CD14-positive monocyte (primary cell): ENCODE measurements around the gene ATP11A. TPM values are rescaled to one million over a fixed set of nuclear protein-coding genes. Genes with fewer than 3 reads are reported as not detected.
A peak's percentile ranks its signal among the peaks of the same experiment; 100 is the strongest.

Source experiments
- DNase-seq, 3 donors: peaks; one replicate each; pipeline ENCODE4 v3.0.0-alpha.2; 2011 to 2022
- H2AFZ ChIP-seq: 2 replicates; pipeline ENCODE4 v1.6.0; 2012; ENCODE audit warnings: mild to moderate bottlenecking, low read depth, low read length, inconsistent platforms; ENCODE audit not compliant: insufficient read depth, poor library complexity, severe bottlenecking
- H3K27ac ChIP-seq, 2 donors: 1 replicate in 1 of 2; 2 replicates in 1 of 2; pipeline ENCODE4 v1.5.1; 2012 to 2013; ENCODE audit warnings: low read length in 2 of 2, control low read depth in 1 of 2, inconsistent platforms in 1 of 2, low read depth in 1 of 2, mild to moderate bottlenecking in 1 of 2
- H3K27me3 ChIP-seq, 2 donors: one replicate each; pipeline versions ENCODE4 v1.6.0 to v1.6.1; 2011 to 2013; ENCODE audit warnings: low read length in 2 of 2; ENCODE audit not compliant: control insufficient read depth in 2 of 2, insufficient read depth in 2 of 2
- H3K36me3 ChIP-seq, 2 donors: replicated peaks in 1 of 2; 1 replicate in 1 of 2; 2 replicates in 1 of 2; pipeline versions ENCODE4 v1.5.1 to v1.6.1; 2012 to 2013; ENCODE audit warnings: low read length in 2 of 2, control low read depth in 1 of 2, inconsistent platforms in 1 of 2, mild to moderate bottlenecking in 1 of 2; ENCODE audit not compliant: insufficient read depth in 2 of 2, control insufficient read depth in 1 of 2
- H3K4me1 ChIP-seq, 2 donors: 1 replicate in 1 of 2; 2 replicates in 1 of 2; pipeline versions ENCODE4 v1.5.1 to v1.6.1; 2012 to 2013; ENCODE audit warnings: low read length in 2 of 2, control low read depth in 1 of 2, inconsistent platforms in 1 of 2, mild to moderate bottlenecking in 1 of 2, moderate library complexity in 1 of 2; ENCODE audit not compliant: insufficient read depth in 2 of 2, control insufficient read depth in 1 of 2
- H3K4me2 ChIP-seq: replicated peaks from 2 replicates; pipeline ENCODE3; 2012; ENCODE audit warnings: low read length, moderate library complexity, mild to moderate bottlenecking; ENCODE audit not compliant: poor library complexity, severe bottlenecking; ENCODE audit errors: extremely low read depth
- H3K4me3 ChIP-seq, 3 experiments: fragments of 200-600 bp in 1 of 3; sonication (generic) in 1 of 3; replicated peaks in 1 of 3; 1 replicate in 2 of 3; 2 replicates in 1 of 3; pipeline ENCODE4 v1.5.1; 2011 to 2013; ENCODE audit warnings: low read length in 3 of 3, mild to moderate bottlenecking in 3 of 3, control low read depth in 2 of 3, low read depth in 2 of 3, inconsistent platforms in 1 of 3, moderate library complexity in 1 of 3
- H3K79me2 ChIP-seq: 2 replicates; pipeline ENCODE4 v1.6.0; 2012; ENCODE audit warnings: mild to moderate bottlenecking, control low read depth, inconsistent platforms, low read length, moderate library complexity; ENCODE audit not compliant: insufficient read depth
- H3K9ac ChIP-seq: 2 replicates; pipeline ENCODE4 v1.6.0; 2017; ENCODE audit warnings: low read length, mild to moderate bottlenecking; ENCODE audit not compliant: insufficient read depth, poor library complexity, severe bottlenecking
- H3K9me3 ChIP-seq, 2 donors: replicated peaks in 1 of 2; 1 replicate in 1 of 2; 2 replicates in 1 of 2; pipeline versions ENCODE4 v1.5.1 to v1.6.1; 2012 to 2013; ENCODE audit warnings: low read length in 2 of 2, control low read depth in 1 of 2; ENCODE audit not compliant: control insufficient read depth in 1 of 2, insufficient read depth in 1 of 2
- H4K20me1 ChIP-seq: 2 replicates; pipeline ENCODE4 v1.6.0; 2012; ENCODE audit warnings: mild to moderate bottlenecking, low read length, control low read depth, moderate library complexity; ENCODE audit not compliant: insufficient read depth
- H3K27ac Mint-ChIP-seq, 7 donors: one replicate each; pipeline ENCODE4 v1.8.0; 2020; ENCODE audit warnings: mild to moderate bottlenecking in 7 of 7, mixed read lengths in 7 of 7, moderate library complexity in 6 of 7, inconsistent platforms in 2 of 7
- H3K27me3 Mint-ChIP-seq, 3 donors: one replicate each; pipeline ENCODE4 v1.8.0; 2021 to 2022; ENCODE audit warnings: low read depth in 3 of 3, mild to moderate bottlenecking in 3 of 3, mixed read lengths in 3 of 3, moderate library complexity in 3 of 3, inconsistent platforms in 1 of 3
- H3K36me3 Mint-ChIP-seq, 2 donors: one replicate each; pipeline ENCODE4 v1.8.0; 2020; ENCODE audit warnings: mixed read lengths in 2 of 2, inconsistent platforms in 1 of 2, mild to moderate bottlenecking in 1 of 2
- H3K4me1 Mint-ChIP-seq: one replicate; pipeline ENCODE4 v1.8.0; 2020; ENCODE audit warnings: mild to moderate bottlenecking, mixed read lengths
- H3K4me3 Mint-ChIP-seq, 2 donors: one replicate each; pipeline ENCODE4 v1.8.0; 2020; ENCODE audit warnings: mild to moderate bottlenecking in 2 of 2, mixed read lengths in 2 of 2, moderate library complexity in 1 of 2
- H3K9me3 Mint-ChIP-seq, 7 donors: one replicate each; pipeline ENCODE4 v1.8.0; 2020 to 2022; ENCODE audit warnings: mixed read lengths in 7 of 7, mild to moderate bottlenecking in 6 of 7, moderate library complexity in 6 of 7, inconsistent platforms in 2 of 7
- CTCF ChIP-seq: fragments of 200-600 bp; IDR thresholded peaks from one replicate; pipeline ENCODE4 v1.8.0; 2022; ENCODE audit warnings: antibody characterized with exemption, mild to moderate bottlenecking
- WGBS: methylation state at CpG from one replicate; pipeline ENCODE4 v1.1.5; 2013; ENCODE audit warnings: missing lambda C conversion rate; ENCODE audit not compliant: insufficient coverage; 5-methylcytosine and 5-hydroxymethylcytosine counted together
- intact Hi-C, 2 donors: fragments of 100-400 bp; cut with micrococcal nuclease; formaldehyde crosslinking; loops; one replicate each; pipeline versions ENCODE4 v1.15.0 to v1.15.1; 2023
- polyA plus RNA-seq, 3 donors: library from polyadenylated mRNA; depleted of rRNA in 1 of 3; unstranded in 2 of 3; stranded (reverse) in 1 of 3; fragments of 300-500 nt in 2 of 3; fragments of >200 nt in 1 of 3; fragmentation: Illumina TruSeq in 2 of 3; gene quantifications; 1 replicate in 2 of 3; 2 replicates in 1 of 3; pipeline ENCODE4 v1.2.3, GENCODE V29; 2012 to 2021

ATP11A gene
- polyA plus RNA-seq, 3 donors, result 7.2 to 45.4 (median 7.6) TPM

- intact Hi-C loops, result no loop called here
- no peaks in the 10 kb centered on the region for H3K9me3 ChIP-seq
- peaks cover 28 to 48% of the 10 kb centered on the region in 2 donors for H3K36me3 ChIP-seq
- peaks cover 100% of the 10 kb centered on the region for H3K79me2 ChIP-seq
- H2AFZ ChIP-seq, result no peak overlapping the region
- Mint-ChIP-seq H3K9me3 (peaks cover 0 to 1% (median 0%) of the 10 kb centered on the region in 7 donors), H3K27me3 (peaks cover 0 to 2% (median 0%) of the 10 kb centered on the region in 3 donors), H3K4me3 (no peak overlapping the region), H3K27ac (peak overlapping the region in 5 of 7 donors; percentile 6 to 46 (median 32)), H3K36me3 (peaks cover 30 to 62% of the 10 kb centered on the region in 2 donors), H3K4me1 (peaks cover 46% of the 10 kb centered on the region)
- H3K4me1 ChIP-seq, result peaks cover 20 to 26% of the 10 kb centered on the region in 2 donors
- no peak overlapping the region for H3K4me3 ChIP-seq
- TF ChIP-seq CTCF, result no peak
- H3K27ac ChIP-seq, result peak overlapping the region in 1 of 2 donors; percentile 26
- 90% methylated on average over 10 of the region's 19 CpGs for WGBS
- no peaks in the 10 kb centered on the region for H3K27me3 ChIP-seq
- no peak for DNase-seq
- no peak overlapping the region for H3K4me2 ChIP-seq
- H4K20me1 ChIP-seq, result peaks cover 100% of the 10 kb centered on the region
- H3K9ac ChIP-seq, result no peak overlapping the region
Measured at GRCh38 chr13:112697756-112698655, 8.2 kb downstream of the ATP11A start.

- Mint-ChIP-seq H3K27ac (peak overlapping the region in 1 of 7 donors; percentile 8), H3K4me3 (no peak overlapping the region), H3K4me1 (peaks cover 46% of the 10 kb centered on the region), H3K9me3 (peaks cover 0 to 1% (median 0%) of the 10 kb centered on the region in 7 donors), H3K36me3 (peaks cover 32 to 73% of the 10 kb centered on the region in 2 donors), H3K27me3 (peaks cover 0 to 2% (median 0%) of the 10 kb centered on the region in 3 donors)
- intact Hi-C loops, result no loop called here
- H4K20me1 ChIP-seq, result peaks cover 100% of the 10 kb centered on the region
- H3K9me3 ChIP-seq, result no peaks in the 10 kb centered on the region
- no peak for DNase-seq
- H3K9ac ChIP-seq, result no peak overlapping the region
- no peak overlapping the region for H3K27ac ChIP-seq
- no peaks in the 10 kb centered on the region for H3K27me3 ChIP-seq
- 97% methylated on average over 11 of the region's 13 CpGs for WGBS
- H3K4me2 ChIP-seq, result no peak overlapping the region
- TF ChIP-seq CTCF, result no peak
- H3K4me3 ChIP-seq, result no peak overlapping the region
- no peak overlapping the region for H2AFZ ChIP-seq
- H3K36me3 ChIP-seq, result peaks cover 28 to 48% of the 10 kb centered on the region in 2 donors
- H3K4me1 ChIP-seq, result peaks cover 16 to 26% of the 10 kb centered on the region in 2 donors
- H3K79me2 ChIP-seq, result peaks cover 100% of the 10 kb centered on the region
Measured at GRCh38 chr13:112699322-112699918, 9.6 kb downstream of the ATP11A start.
